HG03439 (cell line): ENCODE data around the gene AIG1.
A peak's percentile ranks its signal among the peaks of the same experiment; 100 is the strongest.

Source experiments
- ATAC-seq: cut with Tn5 transposase; IDR thresholded peaks from one replicate; pipeline ENCODE4 v1.9.1; 2021; ENCODE audit warnings: mild to moderate bottlenecking, moderate library complexity; ENCODE audit not compliant: unreplicated experiment

The AIG1 gene

GRCh38 chr6:143356101-143356880 lies 295.6 kb downstream of the AIG1 start:
- ATAC-seq: no peak

DNA sequence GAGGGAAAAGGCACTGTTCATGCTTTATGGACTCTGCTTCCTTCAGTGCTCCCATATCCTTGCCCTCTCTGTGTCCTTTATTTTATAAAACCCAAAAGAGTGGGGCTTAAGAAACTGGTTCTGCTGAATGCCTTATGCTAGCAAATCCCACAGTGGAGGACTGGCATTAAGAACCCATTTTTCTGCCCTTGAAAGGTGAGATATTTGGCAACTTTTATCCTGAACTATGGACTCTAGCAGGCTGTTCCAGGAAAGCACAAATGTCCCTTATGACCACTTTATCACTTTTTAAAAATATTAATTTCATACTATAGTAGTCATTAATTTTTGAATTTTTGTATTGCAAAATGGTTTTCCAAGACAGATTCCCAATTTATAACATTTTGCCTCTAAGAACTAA lies 296.5 kb downstream of the AIG1 start:
- ATAC-seq: no peak

DNA sequence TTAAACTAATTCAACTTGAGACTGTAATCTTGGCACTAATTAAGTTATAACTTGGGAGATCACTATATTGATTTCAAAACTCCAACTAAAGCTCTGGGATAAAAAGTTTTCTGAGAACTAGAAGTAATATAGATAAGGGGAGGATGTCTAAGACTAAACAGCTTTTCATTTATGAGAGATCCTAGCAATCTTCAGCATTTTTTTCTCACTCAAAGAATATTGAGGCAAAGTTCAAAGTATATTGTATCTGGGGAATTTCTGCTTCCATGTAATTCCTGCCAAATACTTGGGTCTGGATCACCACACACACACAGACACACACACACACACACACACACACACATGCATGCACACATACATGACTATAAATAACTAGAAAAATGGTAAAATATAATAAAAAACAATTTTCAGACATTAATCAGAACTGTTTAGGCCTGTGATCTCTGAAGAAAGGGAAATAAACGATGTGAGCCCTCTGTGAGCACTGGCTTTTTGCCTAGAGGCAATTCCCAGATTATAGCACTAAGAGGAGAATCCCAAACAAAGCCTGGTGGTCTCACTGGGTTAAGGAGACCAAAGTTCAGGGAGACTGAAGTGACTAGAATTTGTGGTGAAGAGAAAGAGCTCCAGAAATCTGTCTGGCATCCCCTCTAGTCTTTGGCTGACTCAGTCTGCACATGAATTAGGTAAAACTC lies 297.0 kb downstream of the AIG1 start:
- ATAC-seq: no peak

DNA sequence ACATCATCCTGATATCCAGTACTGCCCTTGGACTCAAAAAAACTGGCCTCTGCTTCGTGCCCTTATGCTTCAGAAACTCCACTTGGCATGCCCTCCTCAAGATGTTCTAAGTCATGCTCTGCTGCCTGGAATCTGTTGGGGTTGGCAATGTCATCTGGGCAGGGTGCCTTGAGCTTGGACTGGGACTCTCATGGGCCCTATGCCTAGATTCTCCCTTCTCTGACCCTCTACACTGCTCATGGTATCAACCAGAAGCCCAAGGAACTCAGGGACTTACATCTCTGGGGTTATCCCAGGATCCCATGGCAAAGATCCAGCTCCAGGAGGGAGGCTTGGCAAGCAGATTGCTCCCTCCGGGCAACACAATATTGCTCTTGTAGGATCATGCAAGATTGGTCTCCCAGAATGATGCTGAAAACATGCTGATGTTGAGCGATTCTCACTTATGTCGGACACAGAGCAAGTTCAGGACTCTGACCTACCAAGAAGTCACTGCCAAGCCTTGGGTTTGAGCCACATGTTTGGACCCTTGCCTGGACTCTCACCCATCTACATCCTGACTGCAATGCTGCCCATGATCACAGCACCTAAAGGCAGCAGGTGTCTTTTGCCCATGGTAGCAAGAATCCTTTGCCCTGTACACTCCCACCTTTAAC lies 301.0 kb downstream of the AIG1 start:
- ATAC-seq: no peak

GRCh38 chr6:143362192-143362558 lies 301.5 kb downstream of the AIG1 start:
- no peak for ATAC-seq

DNA sequence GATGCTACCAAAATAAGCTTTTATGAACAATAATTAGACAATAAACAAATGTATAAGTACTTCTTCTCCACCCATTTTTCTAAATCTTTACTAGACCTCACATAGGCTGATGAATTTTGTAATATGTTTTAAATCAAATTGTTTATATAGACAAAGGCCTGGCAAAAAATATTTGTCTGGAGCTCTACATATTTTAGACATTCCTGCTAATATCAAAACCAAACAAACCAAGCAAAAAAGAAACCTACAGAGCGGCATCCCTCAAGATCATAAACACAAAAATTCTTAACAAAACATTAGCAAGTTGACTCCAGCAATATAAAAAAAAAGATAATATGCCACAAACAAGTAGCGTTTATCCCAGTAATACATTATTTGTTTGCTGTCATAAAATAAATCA lies 302.6 kb downstream of the AIG1 start:
- no peak for ATAC-seq

GRCh38 chr6:143368426-143368825 lies 307.7 kb downstream of the AIG1 start:
- peak; percentile 96 for ATAC-seq

DNA sequence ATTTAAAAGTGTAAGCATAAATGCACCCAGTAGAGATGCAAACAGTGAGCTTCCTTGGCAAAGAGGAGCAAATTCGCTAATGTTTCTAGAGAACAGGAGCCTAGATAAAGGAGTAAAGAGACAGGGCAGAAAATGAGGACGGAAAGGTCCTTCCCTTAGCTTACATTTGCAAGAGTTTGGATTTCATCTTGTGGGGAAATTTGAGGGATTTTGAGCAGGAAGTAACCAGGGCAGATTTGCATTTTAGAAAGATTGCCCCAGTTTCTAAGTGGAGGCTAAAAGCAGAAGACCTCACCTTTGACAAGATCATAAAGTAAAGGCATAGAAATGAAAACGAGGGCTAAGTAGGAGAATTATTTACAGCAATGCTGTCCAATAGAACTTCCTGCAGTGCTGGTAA lies 309.3 kb downstream of the AIG1 start:
- no peak for ATAC-seq

DNA sequence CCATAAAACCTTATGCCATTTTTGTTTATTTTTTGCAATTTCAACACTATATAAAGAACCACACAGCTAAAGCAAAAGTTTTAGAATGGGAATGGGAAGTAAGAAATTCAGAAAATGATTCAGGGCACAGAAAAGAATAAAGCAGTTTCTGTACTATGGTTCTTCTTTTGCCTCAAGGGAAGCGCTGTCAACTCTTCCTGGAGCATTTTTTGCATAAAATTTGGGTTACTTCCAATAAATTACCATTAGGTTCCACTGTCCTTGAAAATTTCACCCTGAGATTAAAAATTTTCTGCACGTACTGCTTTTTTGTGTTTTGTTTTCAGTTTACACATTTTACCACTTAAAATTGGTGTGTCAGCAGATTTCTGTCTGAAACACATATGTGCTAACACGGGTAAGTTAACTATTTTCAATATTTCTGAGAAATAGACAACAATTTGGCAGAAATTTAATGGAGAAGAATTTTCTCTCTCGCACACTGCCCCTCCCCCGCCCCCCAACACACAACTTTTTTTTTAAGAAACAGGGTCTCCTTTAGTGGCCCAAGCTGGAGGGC lies 310.2 kb downstream of the AIG1 start:
- ATAC-seq: no peak

DNA sequence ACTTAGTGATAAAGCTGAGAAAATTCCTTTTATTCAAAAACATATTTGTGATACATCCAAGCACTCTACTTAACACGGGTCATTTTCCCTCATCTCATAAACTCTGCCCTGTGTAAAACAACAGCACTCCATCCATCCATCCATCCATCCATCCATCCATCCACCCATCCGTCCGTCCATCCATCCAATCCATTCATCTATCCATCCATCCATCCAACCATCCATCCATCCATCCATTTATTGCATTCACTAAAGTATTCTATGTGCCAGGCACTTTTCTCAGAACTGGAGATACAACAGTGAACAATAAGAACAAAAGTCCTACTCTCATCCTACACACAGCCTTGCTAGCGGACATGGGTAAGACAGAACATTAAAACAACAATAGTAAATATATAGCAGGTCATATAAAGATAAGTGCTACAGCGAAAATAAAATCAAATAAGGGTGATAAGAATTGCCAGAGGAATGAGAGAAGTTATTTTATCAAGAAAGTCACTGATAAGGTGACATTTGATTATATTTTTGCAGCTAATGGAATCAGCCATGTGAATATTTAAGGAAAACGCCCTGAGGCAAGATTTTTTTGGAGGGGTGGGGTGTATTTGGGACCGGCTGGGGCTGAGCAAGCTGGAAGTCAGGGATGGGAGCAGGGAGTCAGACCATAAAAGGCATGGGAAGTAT lies 311.7 kb downstream of the AIG1 start:
- ATAC-seq: no peak

GRCh38 chr6:143374014-143374413 lies 313.3 kb downstream of the AIG1 start:
- no peak for ATAC-seq

DNA sequence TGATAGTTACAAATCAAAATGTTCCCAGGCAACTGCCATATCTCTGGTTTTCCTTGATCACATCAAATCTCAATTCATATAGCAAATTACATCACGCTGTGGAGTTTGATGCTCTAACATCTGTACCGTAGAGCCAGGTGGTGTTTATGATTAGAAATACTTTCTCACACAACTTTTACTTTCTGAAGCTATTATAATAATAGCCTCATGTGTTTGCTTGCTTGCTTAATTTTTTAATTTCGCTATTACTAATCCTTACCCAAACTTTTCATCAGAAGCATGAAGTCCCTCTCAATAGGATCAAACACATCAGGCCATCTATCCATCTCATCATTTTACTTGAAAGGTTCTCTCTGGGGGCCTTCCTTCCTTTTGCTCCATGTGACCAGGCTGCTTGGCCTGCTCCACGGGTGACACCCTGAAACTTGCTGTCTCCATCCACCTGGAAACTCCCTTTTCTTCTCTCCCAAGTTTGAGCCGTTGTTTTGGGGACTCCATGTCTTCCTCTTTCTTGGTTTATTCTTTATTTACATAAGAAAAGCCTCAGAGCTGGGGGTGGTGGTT lies 314.4 kb downstream of the AIG1 start:
- ATAC-seq: no peak

- ATAC-seq: no peak
These were observed 315.7 kb downstream of the AIG1 start for GRCh38 chr6:143376375-143376774.

DNA sequence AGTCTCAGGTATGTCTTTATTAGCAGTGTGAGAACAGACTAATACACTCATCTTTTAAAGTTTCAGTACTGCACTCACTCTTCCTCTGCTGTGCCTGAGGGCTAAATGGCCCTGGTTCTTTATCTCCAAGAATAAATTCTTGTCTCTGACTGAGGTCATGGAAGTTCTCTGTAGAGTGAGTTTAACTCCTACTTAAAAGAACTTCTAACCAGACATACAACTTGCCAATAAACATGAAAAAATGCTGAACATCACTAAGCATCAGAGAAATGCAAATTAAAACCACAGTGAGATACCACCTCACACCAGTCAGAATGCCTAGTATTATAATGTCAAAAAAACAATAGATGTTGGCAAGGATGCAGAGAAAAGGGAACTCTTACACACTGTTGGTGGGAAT lies 316.2 kb downstream of the AIG1 start:
- no peak for ATAC-seq

DNA sequence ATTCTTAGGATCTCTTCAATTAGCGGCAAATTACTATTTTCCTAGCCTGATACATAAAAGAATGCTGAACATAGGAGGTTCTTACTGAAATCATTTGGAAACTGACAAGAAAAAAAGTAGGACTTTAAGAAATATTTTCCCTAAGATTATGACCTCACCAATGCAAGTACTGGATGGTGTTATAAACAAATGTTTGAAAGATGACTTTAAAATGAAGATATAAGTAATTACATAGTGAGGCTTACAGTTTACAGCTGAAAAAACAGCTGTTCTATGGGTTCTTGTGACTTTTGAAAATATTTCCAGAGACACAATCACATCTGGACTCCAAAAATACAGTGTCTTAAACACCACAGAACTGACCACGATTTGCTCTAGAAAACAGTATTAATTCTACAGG lies 324.9 kb downstream of the AIG1 start:
- no peak for ATAC-seq

GRCh38 chr6:143390278-143390677 lies 329.6 kb downstream of the AIG1 start:
- no peak for ATAC-seq
